ENCODE data around the gene SDK1. TPM values are rescaled to one million over a fixed set of nuclear protein-coding genes. Genes with fewer than 3 reads are reported as not detected.

Gene SDK1
- total and polyA plus RNA-seq, 12 donors: 1.0 to 5.3 (median 3.2) TPM

GRCh38 chr7:3771906-3772305, 470.9 kb downstream of the SDK1 start:
- intact Hi-C loops (cut with DNase I): no loop called here
- no peak for ATAC-seq
- DNase-seq: no peak
- H3K4me1 ChIP-seq: no peaks in the 10 kb centered on the region
- WGBS, 2 donors: 51 to 56% methylated on average over 3 of the region's 3 CpGs
- peaks cover 0 to 9% (median 0%) of the 10 kb centered on the region in 11 donors for H3K9me3 ChIP-seq
- H3K4me3 ChIP-seq: no peak overlapping the region
- H3K27ac ChIP-seq: no peak overlapping the region
- H3K36me3 ChIP-seq: no peaks in the 10 kb centered on the region
- TF ChIP-seq CTCF (IDR thresholded peaks at IDR 0.05): no peak
- no peaks in the 10 kb centered on the region for H3K27me3 ChIP-seq

GRCh38 chr7:3778345-3778744, 477.3 kb downstream of the SDK1 start:
- H3K4me1 ChIP-seq: no peaks in the 10 kb centered on the region
- TF ChIP-seq CTCF (IDR thresholded peaks at IDR 0.05): no peak
- ATAC-seq (no peak), DNase-seq (no peak)
- WGBS, 2 donors: 84 to 90% methylated on average over 8 of the region's 8 CpGs
- no peak overlapping the region for H3K27ac ChIP-seq
- no peaks in the 10 kb centered on the region for H3K27me3 ChIP-seq
- intact Hi-C loops (cut with DNase I): no loop called here
- no peaks in the 10 kb centered on the region for H3K36me3 ChIP-seq
- H3K4me3 ChIP-seq: no peak overlapping the region
- peaks cover 0 to 40% (median 16%) of the 10 kb centered on the region in 11 donors for H3K9me3 ChIP-seq

- ATAC-seq: no peak
- Histone ChIP-seq H3K4me3 (no peak overlapping the region), H3K27me3 (no peaks in the 10 kb centered on the region), H3K36me3 (no peaks in the 10 kb centered on the region), H3K9me3 (peaks cover 0 to 48% (median 16%) of the 10 kb centered on the region in 11 donors), H3K27ac (no peak overlapping the region), H3K4me1 (no peaks in the 10 kb centered on the region)
- DNase-seq: no peak
- intact Hi-C loops (cut with DNase I): no loop called here
- WGBS, 2 donors: 78 to 81% methylated on average over 2 of the region's 2 CpGs
- no peak for TF ChIP-seq CTCF (IDR thresholded peaks at IDR 0.05)
Observed at GRCh38 chr7:3780016-3780415, 479.0 kb downstream of the SDK1 start.

- 77 to 81% methylated on average over 2 of the region's 2 CpGs for WGBS, 2 donors
- ATAC-seq (no peak), DNase-seq (no peak)
- H3K9me3 ChIP-seq: peaks cover 0 to 48% (median 16%) of the 10 kb centered on the region in 11 donors
- no peak overlapping the region for H3K4me3 ChIP-seq
- H3K27ac ChIP-seq: no peak overlapping the region
- no peaks in the 10 kb centered on the region for H3K27me3 ChIP-seq
- H3K36me3 ChIP-seq: no peaks in the 10 kb centered on the region
- intact Hi-C loops (cut with DNase I): no loop called here
- H3K4me1 ChIP-seq: no peaks in the 10 kb centered on the region
- TF ChIP-seq CTCF (IDR thresholded peaks at IDR 0.05): no peak
Observed at GRCh38 chr7:3780525-3780924, 479.5 kb downstream of the SDK1 start.

Data from heart right ventricle (tissue), 16 donors.